SK-N-SH treated with all-trans-retinoic acid at 6 μM for 48 hours (cell line): ENCODE measurements around the gene NOL8.

Source experiments
- ATAC-seq: fragments of 200-7000 bp; cut with Tn5 transposase; 3 replicates; pipeline ENCODE4 v1.9.1; 2020; ENCODE audit warnings: mild to moderate bottlenecking, moderate library complexity
- ARNTL ChIP-seq: fragments of 450-650 bp; formaldehyde crosslinking; IDR thresholded peaks from 2 replicates; pipeline ENCODE4 v1.5.0; 2020; ENCODE audit warnings: low read depth, mild to moderate bottlenecking, moderate library complexity, borderline replicate concordance
- BACH2 ChIP-seq: fragments of 250-450 bp; sonication (Bioruptor Pico); IDR thresholded peaks from 2 replicates; pipeline ENCODE4 v1.9.0; 2021; ENCODE audit warnings: mild to moderate bottlenecking, borderline replicate concordance
- ESRRG ChIP-seq: fragments of 250-450 bp; sonication (Bioruptor Pico); IDR thresholded peaks from 2 replicates; pipeline ENCODE4 v1.6.1; 2021; ENCODE audit warnings: mild to moderate bottlenecking
- ISL1 ChIP-seq: fragments of 250-450 bp; sonication (Bioruptor Pico); IDR thresholded peaks from 2 replicates; pipeline ENCODE4 v2.1.2; 2022; ENCODE audit warnings: mild to moderate bottlenecking, moderate library complexity
- OSR1 ChIP-seq: fragments of 250-450 bp; sonication (Bioruptor Pico); IDR thresholded peaks from 2 replicates; pipeline ENCODE4 v1.8.0; 2022; ENCODE audit warnings: moderate library complexity, mild to moderate bottlenecking, inconsistent platforms
- PPARA ChIP-seq: fragments of 250-450 bp; sonication (Bioruptor Pico); IDR thresholded peaks from 2 replicates; pipeline ENCODE4 v1.5.0; 2020; ENCODE audit warnings: mild to moderate bottlenecking, borderline replicate concordance
- RARB ChIP-seq: fragments of 250-450 bp; sonication (Bioruptor Pico); IDR thresholded peaks from 2 replicates; pipeline ENCODE4 v1.8.0; 2021; ENCODE audit warnings: mild to moderate bottlenecking, moderate library complexity
- SNAI2 ChIP-seq: fragments of 250-450 bp; sonication (Bioruptor Pico); IDR thresholded peaks from 2 replicates; pipeline ENCODE4 v1.5.0; 2020; ENCODE audit warnings: mild to moderate bottlenecking, moderate library complexity
- TCF4 ChIP-seq: fragments of 250-450 bp; sonication (Bioruptor Pico); IDR thresholded peaks from 2 replicates; pipeline ENCODE4 v1.8.0; 2021; ENCODE audit warnings: mild to moderate bottlenecking, moderate library complexity, borderline replicate concordance
- TOX ChIP-seq: fragments of 250-450 bp; sonication (Bioruptor Pico); IDR thresholded peaks from 2 replicates; pipeline ENCODE4 v1.8.0; 2021; ENCODE audit warnings: mild to moderate bottlenecking, moderate library complexity, borderline replicate concordance
- ZC3H10 ChIP-seq: fragments of 250-450 bp; sonication (Bioruptor Pico); IDR thresholded peaks from 2 replicates; pipeline ENCODE4 v1.5.1; 2021; ENCODE audit warnings: mild to moderate bottlenecking, moderate library complexity
- ZFP3 ChIP-seq: fragments of 250-450 bp; sonication (Bioruptor Pico); IDR thresholded peaks from 2 replicates; pipeline ENCODE4 v1.5.0; 2020; ENCODE audit warnings: mild to moderate bottlenecking, moderate library complexity
- ZFP30 ChIP-seq: fragments of 450-650 bp; formaldehyde crosslinking; IDR thresholded peaks from 2 replicates; pipeline ENCODE4 v1.5.0; 2022; ENCODE audit warnings: mild to moderate bottlenecking, moderate library complexity
- ZNF565 ChIP-seq: fragments of 450-650 bp; formaldehyde crosslinking; conservative IDR thresholded peaks from 2 replicates; pipeline ENCODE4 v1.5.0; 2020; ENCODE audit warnings: low read depth, mild to moderate bottlenecking, moderate library complexity
- ZNF70 ChIP-seq: fragments of 450-650 bp; formaldehyde crosslinking; IDR thresholded peaks from 2 replicates; pipeline ENCODE4 v1.5.0; 2020; ENCODE audit warnings: mild to moderate bottlenecking, moderate library complexity
- ZNF8 ChIP-seq: fragments of 450-650 bp; formaldehyde crosslinking; IDR thresholded peaks from 2 replicates; pipeline ENCODE4 v1.5.0; 2020; ENCODE audit warnings: mild to moderate bottlenecking, moderate library complexity
- TF ChIP-seq, protein P1 (sequence below): fragments of 250-450 bp; sonication (Bioruptor Pico); IDR thresholded peaks from 2 replicates; pipeline ENCODE4 v1.5.1; 2021; ENCODE audit warnings: mild to moderate bottlenecking, moderate library complexity
- TF ChIP-seq, protein P2 (sequence below): fragments of 250-450 bp; sonication (Bioruptor Pico); IDR thresholded peaks from 2 replicates; pipeline ENCODE4 v1.8.0; 2020; ENCODE audit warnings: mild to moderate bottlenecking, moderate library complexity, borderline replicate concordance
- TF ChIP-seq, protein P3 (sequence below): fragments of 250-450 bp; sonication (Bioruptor Pico); IDR thresholded peaks from 2 replicates; pipeline ENCODE4 v1.8.0; 2021; ENCODE audit warnings: low read depth, mild to moderate bottlenecking, moderate library complexity, borderline replicate concordance
- TF ChIP-seq, protein P4 (sequence below): fragments of 250-450 bp; sonication (Bioruptor Pico); IDR thresholded peaks from 2 replicates; pipeline ENCODE4 v1.5.0; 2020; ENCODE audit warnings: mild to moderate bottlenecking, moderate library complexity
- TF ChIP-seq, protein P5 (sequence below): fragments of 250-450 bp; sonication (Bioruptor Pico); IDR thresholded peaks from 2 replicates; pipeline ENCODE4 v1.5.1; 2020; ENCODE audit warnings: low read depth, mild to moderate bottlenecking, moderate library complexity

NOL8 gene

DNA sequence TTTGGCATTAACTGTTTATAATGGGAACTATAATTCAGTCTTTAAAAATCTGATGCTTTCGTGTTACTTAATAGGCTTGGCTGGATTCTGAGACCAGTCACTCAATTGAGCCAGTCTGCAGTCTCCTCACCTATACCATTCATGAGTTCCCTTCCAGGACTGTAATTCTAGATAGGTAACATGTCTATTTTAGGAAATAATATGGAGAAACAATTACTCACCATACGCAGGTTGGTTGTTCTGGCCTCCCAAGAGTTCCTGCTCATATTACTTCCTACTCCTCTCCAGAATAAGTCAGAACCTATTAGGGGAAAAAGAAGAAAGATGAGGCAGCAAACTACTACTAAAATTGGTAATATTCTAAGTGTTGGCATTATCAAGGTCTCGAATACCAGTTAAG is 27.1 kb downstream of the NOL8 start:
- TF ChIP-seq TOX (CRISPR knock-in tag) (no peak), OSR1 (CRISPR knock-in tag) (no peak), ZFP30 (no peak), ZC3H10 (no peak), ISL1 (CRISPR knock-in tag) (no peak), ZNF565 (CRISPR knock-in tag) (no peak), RARB (CRISPR knock-in tag) (no peak), ARNTL (CRISPR knock-in tag) (no peak)
- TF ChIP-seq, protein P1, sequence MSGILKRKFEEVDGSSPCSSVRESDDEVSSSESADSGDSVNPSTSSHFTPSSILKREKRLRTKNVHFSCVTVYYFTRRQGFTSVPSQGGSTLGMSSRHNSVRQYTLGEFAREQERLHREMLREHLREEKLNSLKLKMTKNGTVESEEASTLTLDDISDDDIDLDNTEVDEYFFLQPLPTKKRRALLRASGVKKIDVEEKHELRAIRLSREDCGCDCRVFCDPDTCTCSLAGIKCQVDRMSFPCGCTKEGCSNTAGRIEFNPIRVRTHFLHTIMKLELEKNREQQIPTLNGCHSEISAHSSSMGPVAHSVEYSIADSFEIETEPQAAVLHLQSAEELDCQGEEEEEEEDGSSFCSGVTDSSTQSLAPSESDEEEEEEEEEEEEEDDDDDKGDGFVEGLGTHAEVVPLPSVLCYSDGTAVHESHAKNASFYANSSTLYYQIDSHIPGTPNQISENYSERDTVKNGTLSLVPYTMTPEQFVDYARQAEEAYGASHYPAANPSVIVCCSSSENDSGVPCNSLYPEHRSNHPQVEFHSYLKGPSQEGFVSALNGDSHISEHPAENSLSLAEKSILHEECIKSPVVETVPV, result no peak
- TF ChIP-seq, protein P2, sequence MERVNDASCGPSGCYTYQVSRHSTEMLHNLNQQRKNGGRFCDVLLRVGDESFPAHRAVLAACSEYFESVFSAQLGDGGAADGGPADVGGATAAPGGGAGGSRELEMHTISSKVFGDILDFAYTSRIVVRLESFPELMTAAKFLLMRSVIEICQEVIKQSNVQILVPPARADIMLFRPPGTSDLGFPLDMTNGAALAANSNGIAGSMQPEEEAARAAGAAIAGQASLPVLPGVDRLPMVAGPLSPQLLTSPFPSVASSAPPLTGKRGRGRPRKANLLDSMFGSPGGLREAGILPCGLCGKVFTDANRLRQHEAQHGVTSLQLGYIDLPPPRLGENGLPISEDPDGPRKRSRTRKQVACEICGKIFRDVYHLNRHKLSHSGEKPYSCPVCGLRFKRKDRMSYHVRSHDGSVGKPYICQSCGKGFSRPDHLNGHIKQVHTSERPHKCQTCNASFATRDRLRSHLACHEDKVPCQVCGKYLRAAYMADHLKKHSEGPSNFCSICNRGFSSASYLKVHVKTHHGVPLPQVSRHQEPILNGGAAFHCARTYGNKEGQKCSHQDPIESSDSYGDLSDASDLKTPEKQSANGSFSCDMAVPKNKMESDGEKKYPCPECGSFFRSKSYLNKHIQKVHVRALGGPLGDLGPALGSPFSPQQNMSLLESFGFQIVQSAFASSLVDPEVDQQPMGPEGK (CRISPR knock-in tag), result no peak
- TF ChIP-seq, protein P3, sequence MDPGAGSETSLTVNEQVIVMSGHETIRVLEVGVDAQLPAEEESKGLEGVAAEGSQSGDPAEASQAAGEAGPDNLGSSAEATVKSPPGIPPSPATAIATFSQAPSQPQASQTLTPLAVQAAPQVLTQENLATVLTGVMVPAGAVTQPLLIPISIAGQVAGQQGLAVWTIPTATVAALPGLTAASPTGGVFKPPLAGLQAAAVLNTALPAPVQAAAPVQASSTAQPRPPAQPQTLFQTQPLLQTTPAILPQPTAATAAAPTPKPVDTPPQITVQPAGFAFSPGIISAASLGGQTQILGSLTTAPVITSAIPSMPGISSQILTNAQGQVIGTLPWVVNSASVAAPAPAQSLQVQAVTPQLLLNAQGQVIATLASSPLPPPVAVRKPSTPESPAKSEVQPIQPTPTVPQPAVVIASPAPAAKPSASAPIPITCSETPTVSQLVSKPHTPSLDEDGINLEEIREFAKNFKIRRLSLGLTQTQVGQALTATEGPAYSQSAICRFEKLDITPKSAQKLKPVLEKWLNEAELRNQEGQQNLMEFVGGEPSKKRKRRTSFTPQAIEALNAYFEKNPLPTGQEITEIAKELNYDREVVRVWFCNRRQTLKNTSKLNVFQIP (CRISPR knock-in tag), result no peak
- ATAC-seq, result no peak

DNA sequence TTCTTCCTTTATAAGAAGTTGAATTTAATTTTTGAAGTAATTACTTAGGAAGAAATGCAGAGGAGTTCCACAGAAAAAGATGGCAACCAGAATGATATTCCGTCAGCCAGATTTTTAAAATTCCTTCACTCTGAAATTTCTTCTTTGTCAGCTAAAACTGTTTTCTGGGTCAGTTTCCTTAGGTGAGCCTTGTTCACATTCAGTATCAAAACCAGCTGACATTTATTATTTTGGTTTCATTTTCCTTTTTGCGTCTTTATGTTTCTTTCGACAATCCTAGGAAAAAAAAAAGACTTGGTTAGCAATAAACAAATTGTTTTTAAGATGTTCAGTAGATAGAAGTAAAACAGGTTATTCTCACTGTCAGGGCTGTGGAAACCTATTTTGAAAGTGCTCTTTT is 27.5 kb downstream of the NOL8 start:
- TF ChIP-seq OSR1 (CRISPR knock-in tag), result no peak
- no peak for TF ChIP-seq ISL1 (CRISPR knock-in tag)
- no peak for TF ChIP-seq BACH2 (CRISPR knock-in tag)
- TF ChIP-seq ESRRG (CRISPR knock-in tag), result no peak
- no peak for TF ChIP-seq ZNF70 (CRISPR knock-in tag)
- TF ChIP-seq ZNF8 (CRISPR knock-in tag), result no peak
- no peak for TF ChIP-seq TOX (CRISPR knock-in tag)
- TF ChIP-seq ZFP3 (CRISPR knock-in tag), result no peak
- TF ChIP-seq, protein P4, sequence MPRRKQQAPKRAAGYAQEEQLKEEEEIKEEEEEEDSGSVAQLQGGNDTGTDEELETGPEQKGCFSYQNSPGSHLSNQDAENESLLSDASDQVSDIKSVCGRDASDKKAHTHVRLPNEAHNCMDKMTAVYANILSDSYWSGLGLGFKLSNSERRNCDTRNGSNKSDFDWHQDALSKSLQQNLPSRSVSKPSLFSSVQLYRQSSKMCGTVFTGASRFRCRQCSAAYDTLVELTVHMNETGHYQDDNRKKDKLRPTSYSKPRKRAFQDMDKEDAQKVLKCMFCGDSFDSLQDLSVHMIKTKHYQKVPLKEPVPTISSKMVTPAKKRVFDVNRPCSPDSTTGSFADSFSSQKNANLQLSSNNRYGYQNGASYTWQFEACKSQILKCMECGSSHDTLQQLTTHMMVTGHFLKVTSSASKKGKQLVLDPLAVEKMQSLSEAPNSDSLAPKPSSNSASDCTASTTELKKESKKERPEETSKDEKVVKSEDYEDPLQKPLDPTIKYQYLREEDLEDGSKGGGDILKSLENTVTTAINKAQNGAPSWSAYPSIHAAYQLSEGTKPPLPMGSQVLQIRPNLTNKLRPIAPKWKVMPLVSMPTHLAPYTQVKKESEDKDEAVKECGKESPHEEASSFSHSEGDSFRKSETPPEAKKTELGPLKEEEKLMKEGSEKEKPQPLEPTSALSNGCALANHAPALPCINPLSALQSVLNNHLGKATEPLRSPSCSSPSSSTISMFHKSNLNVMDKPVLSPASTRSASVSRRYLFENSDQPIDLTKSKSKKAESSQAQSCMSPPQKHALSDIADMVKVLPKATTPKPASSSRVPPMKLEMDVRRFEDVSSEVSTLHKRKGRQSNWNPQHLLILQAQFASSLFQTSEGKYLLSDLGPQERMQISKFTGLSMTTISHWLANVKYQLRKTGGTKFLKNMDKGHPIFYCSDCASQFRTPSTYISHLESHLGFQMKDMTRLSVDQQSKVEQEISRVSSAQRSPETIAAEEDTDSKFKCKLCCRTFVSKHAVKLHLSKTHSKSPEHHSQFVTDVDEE (CRISPR knock-in tag), result no peak
- no peak for TF ChIP-seq PPARA (CRISPR knock-in tag)
- TF ChIP-seq, protein P2 (CRISPR knock-in tag), result no peak
- TF ChIP-seq, protein P5, sequence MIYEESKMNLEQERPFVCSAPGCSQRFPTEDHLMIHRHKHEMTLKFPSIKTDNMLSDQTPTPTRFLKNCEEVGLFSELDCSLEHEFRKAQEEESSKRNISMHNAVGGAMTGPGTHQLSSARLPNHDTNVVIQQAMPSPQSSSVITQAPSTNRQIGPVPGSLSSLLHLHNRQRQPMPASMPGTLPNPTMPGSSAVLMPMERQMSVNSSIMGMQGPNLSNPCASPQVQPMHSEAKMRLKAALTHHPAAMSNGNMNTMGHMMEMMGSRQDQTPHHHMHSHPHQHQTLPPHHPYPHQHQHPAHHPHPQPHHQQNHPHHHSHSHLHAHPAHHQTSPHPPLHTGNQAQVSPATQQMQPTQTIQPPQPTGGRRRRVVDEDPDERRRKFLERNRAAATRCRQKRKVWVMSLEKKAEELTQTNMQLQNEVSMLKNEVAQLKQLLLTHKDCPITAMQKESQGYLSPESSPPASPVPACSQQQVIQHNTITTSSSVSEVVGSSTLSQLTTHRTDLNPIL, result no peak
- TF ChIP-seq, protein P1, result no peak
- no peak for TF ChIP-seq SNAI2 (CRISPR knock-in tag)
- TF ChIP-seq TCF4 (CRISPR knock-in tag), result no peak
- ATAC-seq, result no peak
